Jurkat, Clone E6-1 (cell line): ENCODE results near the gene GNAI2.
"Not testable (repeated sequence)": the region's sequence is repeated elsewhere in the genome, so short reads cannot be mapped to it uniquely, and the experiment has no call there.

Experiments
- DNase-seq: peaks from one replicate; pipeline ENCODE4 v3.0.0-alpha.2; 2011; ENCODE audit warnings: low read depth, low spot score
- H3K4me3 ChIP-seq: 2 replicates; pipeline ENCODE4 v1.5.1; 2011; ENCODE audit warnings: mild to moderate bottlenecking, low read length, control low read depth, moderate library complexity

The GNAI2 gene

DNA sequence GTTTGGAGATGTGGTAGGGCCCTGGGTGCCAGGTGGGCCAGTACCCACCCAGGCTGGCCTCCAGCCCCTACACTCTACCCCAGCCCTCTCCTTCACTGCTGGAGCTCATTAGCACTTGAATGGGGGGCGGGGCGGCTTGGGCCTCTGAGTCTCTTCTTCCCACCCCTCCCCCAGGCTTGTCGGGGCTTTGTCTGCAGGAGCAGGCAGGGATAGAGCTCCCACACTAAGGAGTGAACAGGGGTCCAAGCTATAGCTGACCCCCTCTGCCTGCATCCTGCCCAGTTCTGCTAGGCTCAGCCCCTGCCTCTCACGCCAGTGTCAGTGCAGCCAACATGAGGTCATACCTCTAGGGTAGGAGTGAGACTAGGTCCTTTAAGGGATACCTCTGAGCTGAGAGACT, 5.2 kb downstream of the GNAI2 start:
- DNase-seq: no peak
- H3K4me3 ChIP-seq: no peak overlapping the region

DNA sequence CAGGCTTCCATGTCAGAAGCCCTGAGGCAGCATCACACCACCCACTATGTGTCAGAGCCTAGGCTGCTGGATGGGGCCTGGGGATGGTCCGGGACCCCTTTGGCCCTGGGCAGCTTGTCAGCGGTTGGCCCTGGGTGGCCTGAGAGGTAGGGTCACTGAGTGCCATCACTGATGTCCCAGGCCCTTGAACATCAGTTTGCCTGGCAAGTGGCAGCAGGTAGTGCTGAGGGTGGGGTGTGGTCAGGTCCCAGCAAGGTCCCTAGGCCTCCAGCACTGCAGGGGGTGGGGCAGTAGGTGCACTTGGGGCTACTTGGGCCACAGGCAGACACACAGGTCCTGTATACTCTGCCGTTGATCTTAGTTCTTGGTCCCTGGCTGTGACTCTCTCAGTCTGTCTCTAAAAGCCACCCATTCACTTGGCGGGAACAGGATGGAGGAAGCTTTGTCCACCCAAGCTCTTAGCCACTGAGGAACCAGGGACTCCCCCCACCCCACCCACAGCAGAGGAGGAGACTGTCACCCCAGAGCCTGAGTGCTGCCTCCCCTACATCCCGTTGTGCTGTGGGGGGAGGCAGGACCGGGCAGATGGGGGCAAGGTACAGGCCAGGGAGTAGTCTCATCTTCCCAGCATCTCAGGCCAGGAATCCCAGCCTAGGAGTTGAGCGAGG, 5.8 kb downstream of the GNAI2 start:
- H3K4me3 ChIP-seq: no peak overlapping the region
- DNase-seq: no peak

DNA sequence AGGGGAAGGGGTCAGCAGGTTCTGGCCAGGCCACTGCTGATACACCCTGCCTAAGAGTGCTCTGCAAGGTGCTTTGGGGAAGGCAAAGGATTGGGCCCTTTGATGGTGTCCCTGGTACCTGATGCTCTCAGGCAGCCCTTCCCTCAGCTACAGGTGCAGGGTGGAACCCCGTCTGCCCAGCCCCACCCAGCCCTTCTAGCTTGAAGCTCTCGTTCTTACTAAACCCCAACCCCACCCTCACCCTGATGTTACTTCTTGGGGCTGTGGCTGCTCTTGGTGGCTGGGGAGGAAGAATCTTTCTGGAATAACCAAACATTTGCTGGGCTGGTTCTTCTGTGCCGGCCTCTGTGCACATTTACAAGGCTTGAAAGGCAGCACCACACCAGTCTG, 6.4 kb downstream of the GNAI2 start:
- no peak for DNase-seq
- no peak overlapping the region for H3K4me3 ChIP-seq

DNA sequence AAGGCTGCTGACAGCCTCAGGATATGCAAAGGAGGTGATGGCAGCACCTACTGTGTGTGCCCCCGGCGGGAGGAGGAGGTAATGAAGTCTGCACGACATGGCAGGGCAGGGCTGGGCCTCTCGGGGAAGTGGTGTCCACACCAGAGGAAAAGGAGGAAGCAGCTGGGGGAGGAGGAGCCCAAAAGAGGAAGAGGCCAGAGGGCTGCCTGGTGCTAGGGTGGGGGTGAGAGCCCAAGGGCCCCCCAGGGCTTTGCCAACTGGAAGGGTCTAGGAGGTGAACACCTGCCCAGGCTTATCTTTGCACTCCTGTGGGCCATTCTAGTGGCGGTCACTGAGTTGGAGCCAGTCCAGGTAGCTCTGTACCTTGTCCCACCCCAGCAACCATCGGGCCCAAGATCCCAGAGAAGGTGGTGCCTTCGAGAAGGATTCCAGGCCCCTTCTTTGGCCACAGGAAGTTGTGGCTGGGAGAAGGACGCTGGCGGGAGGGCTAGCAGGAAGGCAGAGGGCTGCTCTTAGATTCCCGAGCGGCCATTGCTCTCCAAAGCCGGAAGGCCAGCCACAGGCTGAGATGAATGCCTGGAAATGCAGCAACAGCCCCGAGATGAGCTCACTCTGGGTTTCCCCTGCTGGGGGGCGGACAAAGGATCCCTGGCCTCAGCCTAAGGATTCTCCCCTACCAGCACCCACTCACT, 7.0 kb downstream of the GNAI2 start:
- H3K4me3 ChIP-seq: no peak overlapping the region
- no peak for DNase-seq

DNA sequence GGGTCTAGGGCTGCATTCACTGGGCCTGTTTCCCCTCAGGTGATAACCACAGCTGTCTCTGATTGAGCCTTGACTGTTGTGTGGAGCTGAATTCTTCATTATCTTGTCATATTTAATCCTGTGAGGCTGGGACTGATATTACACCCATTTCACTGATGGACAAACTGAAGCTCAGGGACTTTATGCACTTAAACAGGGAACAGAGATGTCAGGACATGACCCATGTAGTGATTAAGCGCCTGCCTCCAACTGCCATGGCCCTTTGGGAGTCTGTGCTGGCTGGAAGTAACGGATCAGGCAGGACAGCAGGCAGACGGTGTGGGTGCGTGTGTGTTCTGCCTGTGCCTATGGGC, 7.5 kb downstream of the GNAI2 start:
- H3K4me3 ChIP-seq: no peak overlapping the region
- no peak for DNase-seq

DNA sequence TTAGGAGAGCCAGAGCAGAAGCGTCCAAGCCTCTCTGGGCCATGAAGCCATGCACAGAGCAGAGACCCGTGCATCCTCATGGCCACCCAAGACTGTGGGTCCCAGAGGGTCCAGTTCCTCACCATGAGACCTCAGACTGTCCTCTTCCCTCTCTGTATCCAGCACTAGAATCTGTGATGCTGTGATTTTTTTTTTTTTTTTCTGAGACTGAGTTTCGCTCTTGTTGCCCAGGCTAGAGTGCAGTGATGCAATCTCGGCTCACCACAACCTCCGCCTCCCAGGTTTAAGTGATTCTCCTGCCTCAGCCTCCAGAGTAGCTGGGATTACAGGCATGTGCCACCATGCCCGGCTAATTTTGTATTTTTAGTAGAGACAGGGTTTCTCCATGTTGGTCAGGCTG, 8.8 kb downstream of the GNAI2 start:
- not testable (repeated sequence) for H3K4me3 ChIP-seq, DNase-seq

DNA sequence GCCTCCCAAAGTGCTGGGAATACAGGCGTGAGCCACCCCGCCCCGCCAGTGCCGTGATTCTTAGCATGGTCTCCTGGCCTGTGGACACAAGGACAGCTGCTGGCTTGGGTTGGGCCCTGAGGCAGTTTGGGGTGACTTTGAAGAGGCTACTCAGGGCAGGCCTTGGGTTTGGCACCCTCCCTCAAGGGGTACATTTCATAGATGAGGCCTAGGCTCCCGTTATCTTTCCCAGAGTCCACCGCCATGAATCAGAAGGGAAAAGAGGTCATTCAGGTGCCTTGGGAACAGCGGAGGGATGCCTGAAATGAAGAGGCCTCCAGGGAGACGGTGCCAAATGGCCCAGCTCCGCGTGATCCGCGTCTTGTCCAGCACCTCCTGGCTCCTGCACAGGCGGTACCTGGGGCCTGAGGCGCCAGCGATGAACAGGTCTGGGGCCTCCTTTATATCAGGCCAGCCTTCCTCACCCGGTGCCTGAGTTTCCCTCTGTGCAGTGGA, 9.3 kb downstream of the GNAI2 start:
- no peak for DNase-seq
- peak overlapping the region; percentile 60 for H3K4me3 ChIP-seq

DNA sequence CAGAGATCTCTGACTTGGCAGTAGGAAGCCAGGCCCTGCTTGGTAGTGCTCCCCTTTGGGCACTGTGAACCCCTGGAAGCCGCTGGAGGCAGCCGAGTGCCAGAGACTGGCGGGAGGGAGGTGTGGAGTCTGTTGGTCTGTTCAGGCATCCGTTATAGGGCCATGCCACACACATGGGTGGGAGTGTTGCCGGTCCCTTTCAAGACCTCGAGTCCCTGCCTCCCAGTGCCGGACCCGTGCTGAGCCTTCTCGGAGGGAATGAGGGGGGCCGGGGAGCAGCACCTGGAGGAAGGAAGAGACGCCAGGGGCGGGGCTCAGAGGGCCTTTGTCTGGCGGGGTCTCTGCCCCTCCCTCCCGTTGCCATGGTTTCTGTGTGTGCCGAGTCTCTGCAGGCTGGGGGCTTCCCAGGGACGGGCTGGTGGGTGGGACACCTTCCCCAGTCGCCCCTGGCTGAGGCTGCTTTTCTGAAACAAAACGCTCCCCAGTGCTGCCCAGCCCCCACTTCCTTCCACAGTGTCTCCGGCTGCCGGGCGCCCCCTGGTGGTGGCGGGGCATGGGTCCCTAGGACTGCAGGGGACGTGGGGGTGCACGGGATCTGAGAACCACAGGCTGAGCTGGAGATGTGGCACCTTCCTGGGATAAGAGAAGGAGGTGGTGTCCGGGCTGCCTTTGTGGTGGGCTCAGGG, 10.0 kb downstream of the GNAI2 start:
- DNase-seq: peak; percentile 74
- peak overlapping the region; percentile 60 for H3K4me3 ChIP-seq

DNA sequence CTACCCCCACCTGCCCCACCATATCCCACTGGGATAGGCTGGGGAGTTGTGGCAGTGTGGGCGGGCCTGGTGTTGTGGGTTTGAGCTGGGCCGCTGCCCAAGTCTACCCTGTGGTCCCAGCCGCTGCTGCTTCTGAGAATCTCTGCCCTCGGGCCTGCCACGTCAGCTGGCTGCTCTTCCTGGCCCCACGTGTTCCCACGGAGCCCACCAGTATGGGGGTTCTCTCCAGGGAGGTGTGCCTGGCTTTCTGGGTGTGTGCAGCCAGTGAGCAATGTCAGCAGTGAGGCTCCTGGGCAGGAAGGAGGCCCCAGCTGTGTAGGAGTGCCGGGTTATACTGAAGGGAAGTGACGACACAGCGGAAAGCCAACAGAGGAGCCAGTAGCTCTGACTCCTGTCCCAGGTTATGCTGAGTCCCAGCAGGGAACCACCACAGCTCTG, 10.5 kb downstream of the GNAI2 start:
- H3K4me3 ChIP-seq: peak overlapping the region; percentile 60
- peak; percentile 87 for DNase-seq

DNA sequence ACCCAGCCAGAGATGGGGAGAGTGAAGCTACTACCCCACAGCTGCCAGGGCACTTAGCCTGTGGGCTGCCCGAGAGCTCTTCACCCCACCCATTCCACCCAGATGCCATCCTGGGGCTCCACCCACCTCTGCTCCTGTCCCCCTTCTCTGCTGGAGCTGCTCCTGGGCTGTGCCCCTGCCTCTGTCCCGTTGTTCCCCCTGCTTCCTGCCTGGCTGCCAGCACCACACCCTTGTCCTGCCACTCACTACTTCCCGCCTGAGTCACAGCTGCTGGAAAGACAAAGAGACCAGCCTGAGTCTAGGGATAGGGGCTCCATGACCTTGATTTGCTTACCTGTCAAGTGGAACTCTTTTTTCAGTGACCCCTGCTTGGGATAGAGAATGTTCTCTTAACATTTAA, 12.4 kb downstream of the GNAI2 start:
- no peak for DNase-seq

DNA sequence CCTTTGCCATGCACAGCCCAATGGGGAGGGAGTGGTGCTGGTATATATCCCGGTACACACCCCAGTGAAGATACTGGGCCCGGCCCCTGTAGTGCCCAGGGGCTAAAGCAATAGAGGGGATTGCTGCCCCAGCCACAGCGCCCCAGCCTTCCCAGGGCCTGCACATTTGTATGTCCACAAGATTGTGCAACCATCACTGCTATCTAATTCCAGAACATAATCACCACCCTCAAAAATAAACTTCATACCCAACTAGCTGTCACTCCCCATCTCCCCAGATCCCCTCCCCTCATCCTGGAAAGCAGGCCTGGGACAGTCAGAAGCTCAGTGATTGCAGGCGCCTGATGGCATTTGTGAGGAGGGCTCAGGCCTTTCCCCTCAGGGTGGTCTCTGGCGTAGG, 13.5 kb downstream of the GNAI2 start:
- DNase-seq: no peak
- H3K4me3 ChIP-seq: no peak overlapping the region

More for the DNA sequence above, 12.4 kb downstream of the GNAI2 start:
- H3K4me3 ChIP-seq: no peak overlapping the region

DNA sequence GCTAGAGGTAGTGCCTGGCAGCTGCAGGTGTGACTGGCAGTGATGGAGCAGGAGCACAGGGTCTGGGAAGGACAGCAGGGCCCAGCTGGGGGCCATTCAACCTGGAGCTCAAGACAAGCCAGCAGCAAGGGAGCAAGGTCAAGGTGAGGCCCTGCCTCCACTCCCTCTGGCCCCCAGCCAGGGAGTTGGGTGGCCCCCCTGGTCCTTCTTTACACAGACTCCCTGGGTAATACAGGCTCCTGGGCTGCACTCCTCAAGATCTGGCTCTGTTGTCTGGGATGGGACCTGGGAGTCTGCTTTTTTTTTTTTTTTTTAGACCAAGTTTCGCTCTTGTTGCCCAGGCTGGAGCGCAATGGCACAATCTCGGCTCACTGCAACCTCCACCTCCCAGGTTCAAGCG, 14.5 kb downstream of the GNAI2 start:
- no peak overlapping the region for H3K4me3 ChIP-seq
- DNase-seq: no peak

DNA sequence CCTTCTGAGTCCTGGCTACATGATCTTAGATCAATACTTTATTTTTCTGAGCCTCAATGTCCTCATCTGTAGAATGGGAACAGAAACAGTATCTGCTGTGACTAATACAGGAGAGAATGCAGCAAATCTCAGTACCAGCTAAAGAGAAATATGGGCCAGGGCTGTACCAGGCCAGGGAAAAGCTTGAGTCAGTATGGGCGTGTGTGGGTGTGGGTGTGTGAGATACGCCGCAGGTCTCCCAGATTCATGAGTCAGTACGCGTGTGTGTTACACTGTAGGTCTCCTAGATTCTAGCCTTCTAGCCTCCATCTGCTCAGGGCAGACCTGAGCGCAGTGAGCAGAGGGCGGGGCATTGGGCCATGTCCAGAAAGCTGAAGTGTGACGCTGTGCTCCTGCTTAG, 15.2 kb downstream of the GNAI2 start:
- no peak for DNase-seq
- H3K4me3 ChIP-seq: no peak overlapping the region

DNA sequence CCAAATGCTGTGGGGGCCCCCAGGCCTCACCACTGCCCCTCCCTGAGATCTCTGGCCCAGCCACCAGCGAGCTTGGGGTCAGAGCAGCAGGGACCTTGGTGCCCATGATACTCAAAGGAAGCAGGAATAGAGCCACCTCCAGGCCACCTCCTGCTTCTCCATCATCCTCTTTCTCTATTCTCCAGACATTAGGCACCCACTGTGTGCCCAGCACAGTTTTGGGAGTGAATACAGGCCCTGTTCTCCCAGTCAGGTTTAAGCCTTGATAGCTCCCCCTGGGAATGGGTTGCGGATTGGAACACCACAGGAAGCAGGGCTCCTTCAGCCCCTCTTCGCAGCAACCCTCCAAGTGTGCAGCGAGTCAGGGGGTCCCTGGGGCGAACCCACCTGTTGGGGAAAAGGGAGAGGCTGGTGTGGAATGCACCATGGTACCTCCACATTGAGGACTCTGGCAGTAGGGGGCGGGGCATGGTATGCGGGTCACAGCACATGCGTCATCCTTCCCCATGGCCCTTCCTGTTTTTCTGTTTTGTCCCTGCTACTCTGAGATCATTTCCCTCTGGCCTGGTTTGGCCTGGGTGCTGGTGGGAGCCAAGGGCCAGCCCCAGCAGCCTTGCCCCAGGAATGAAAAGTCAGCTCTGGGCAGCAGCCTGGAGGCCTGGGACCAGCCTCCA, 18.7 kb downstream of the GNAI2 start:
- H3K4me3 ChIP-seq: no peak overlapping the region
- no peak for DNase-seq

DNA sequence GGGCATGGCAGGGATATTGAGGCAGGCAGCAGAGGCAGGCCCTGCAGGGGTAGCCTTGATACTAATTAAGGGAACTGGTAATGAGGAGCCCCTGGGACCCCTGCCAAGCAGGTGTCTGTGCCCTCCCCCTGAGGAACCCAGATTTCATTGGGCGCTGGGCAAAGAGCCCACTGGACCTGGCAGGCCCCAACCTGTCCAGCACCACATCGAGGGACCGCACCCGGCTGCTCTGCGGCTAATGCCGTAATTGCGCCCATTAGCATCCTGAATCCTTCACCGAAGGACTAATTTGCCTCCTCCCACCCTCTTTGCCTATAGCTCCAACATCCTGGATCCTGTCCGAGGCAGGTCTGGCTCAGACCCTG, 19.2 kb downstream of the GNAI2 start:
- no peak overlapping the region for H3K4me3 ChIP-seq
- no peak for DNase-seq

DNA sequence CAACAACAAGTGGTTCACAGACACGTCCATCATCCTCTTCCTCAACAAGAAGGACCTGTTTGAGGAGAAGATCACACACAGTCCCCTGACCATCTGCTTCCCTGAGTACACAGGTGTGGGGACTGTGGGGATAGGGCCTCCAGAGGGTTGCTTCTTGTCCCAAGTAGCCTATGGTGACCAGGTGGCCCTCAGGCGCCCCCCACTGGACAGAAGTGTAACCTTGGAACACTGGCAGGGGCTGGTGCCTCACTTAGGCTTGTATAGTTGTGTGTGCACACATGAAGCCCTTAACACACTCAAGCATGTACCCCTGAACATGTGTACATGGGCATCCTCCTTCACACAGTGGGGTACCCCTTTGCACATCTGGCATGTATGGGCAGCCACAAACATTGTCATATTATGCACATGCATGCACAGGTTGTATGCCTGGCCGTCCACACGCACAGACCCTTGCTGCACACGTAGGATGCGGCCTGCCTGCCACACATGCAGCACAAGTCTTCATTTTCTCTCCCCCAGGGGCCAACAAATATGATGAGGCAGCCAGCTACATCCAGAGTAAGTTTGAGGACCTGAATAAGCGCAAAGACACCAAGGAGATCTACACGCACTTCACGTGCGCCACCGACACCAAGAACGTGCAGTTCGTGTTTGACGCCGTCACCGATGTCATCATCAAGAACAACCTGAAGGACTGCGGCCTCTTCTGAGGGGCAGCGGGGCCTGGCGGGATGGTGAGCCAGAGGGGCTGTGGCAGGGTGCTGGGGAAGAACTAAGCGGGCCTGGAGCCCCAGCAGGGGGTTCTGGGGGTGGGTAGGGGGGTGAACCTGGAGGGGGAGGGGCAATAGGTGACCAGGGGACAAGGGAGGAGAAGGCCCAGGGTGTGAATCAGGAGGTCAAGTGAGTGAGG, 21.2 kb downstream of the GNAI2 start:
- DNase-seq: no peak
- H3K4me3 ChIP-seq: no peak overlapping the region

DNA sequence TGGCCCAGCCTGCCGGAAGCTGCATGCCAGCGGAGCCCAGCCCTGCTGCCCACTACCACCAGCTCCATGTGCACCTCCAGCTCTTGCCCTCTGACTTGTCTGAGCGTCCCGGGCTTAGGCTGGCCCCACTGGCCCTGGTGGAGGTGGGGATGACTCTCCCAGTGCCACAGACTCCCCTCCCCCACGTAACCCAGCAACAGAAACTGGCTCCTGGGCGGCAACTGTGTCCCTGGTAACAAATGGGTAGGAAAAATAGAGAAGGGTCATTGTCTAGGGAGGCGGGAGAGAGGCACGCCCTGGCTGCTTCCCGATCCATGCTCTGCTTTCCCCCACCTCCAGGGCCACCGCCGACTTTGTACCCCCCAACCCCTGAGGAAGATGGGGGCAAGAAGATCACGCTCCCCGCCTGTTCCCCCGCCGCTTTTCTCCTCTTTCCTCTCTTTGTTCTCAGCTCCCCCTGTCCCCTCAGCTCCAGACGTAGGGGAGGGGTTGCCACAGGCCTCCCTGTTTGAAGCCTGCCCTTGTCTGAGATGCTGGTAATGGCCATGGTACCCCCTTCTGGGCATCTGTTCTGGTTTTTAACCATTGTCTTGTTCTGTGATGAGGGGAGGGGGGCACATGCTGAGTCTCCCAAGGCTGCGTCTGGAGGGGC, 22.2 kb downstream of the GNAI2 start:
- no peak overlapping the region for H3K4me3 ChIP-seq
- no peak for DNase-seq

DNA sequence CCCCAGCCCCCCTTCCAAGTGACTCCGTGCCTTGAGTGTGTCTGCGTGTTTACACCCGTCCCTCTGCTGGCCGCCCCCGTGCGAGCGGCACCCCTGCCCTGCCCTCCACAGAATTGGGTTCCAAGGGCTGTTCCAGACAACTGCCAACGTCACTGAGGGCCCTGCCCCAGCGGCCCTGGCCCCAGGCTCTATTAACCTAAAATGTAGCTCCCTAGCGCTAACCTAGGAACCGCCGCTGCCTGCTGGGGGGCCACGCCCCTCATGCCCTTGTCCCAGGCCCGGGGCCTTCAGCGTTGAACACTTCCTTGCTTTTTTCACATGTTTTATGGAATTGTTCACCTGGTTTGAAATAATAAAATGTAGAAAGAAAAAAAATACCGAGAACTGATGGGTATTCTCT, 23.0 kb downstream of the GNAI2 start:
- no peak for DNase-seq
- no peak overlapping the region for H3K4me3 ChIP-seq
